Fibroblast of lung (primary cell): Measurements from ENCODE around the gene ASXL1.

ENCODE experiments used
- CTCF ChIP-seq, 2 donors: IDR thresholded peaks in 1 of 2; conservative IDR thresholded peaks in 1 of 2; 1 replicate in 1 of 2; 2 replicates in 1 of 2; pipeline ENCODE4 v1.5.1; 2011 to 2012; ENCODE audit warnings: low read length in 2 of 2, control low read depth in 1 of 2, inconsistent platforms in 1 of 2, low read depth in 1 of 2, mild to moderate bottlenecking in 1 of 2
- EZH2 ChIP-seq: IDR thresholded peaks from 2 replicates; pipeline ENCODE4 v1.5.1; 2012; ENCODE audit warnings: low read length, control low read depth, mild to moderate bottlenecking; ENCODE audit errors: missing control alignments

GRCh38 chr20:32364554-32365208 is 6.5 kb downstream of the ASXL1 start:
- TF ChIP-seq CTCF (conservative IDR thresholded peaks at IDR 0.05 in 1 of 2, IDR thresholded peaks at IDR 0.05 in 1 of 2; ENCODE audit: low read depth in 1 of 2, low read length in 2 of 2) (no peak), EZH2 (no peak)
